ENCODE measurements around the gene S100G.
A peak's percentile ranks its signal among the peaks of the same experiment; 100 is the strongest.

Gene S100G

GRCh38 chrX:16651391-16652024 lies 1.6 kb downstream of the S100G start:
- no peak for DNase-seq

GRCh38 chrX:16653424-16653823 lies 3.5 kb downstream of the S100G start:
- DNase-seq, result no peak

- no peak for DNase-seq
Observed at GRCh38 chrX:16654093-16654492, 4.1 kb downstream of the S100G start.

- no peak for DNase-seq
Observed at GRCh38 chrX:16658284-16658683, 8.3 kb downstream of the S100G start.

GRCh38 chrX:16659321-16659720 lies 9.4 kb downstream of the S100G start:
- DNase-seq, result no peak

- DNase-seq, result no peak
Observed at GRCh38 chrX:16661495-16661894, 11.5 kb downstream of the S100G start.

- no peak for DNase-seq
Observed at GRCh38 chrX:16662402-16662801, 12.4 kb downstream of the S100G start.

GRCh38 chrX:16664074-16664473 lies 14.1 kb downstream of the S100G start:
- no peak for DNase-seq

GRCh38 chrX:16664626-16665025 lies 14.7 kb downstream of the S100G start:
- no peak for DNase-seq

GRCh38 chrX:16665089-16665488 lies 15.1 kb downstream of the S100G start:
- no peak for DNase-seq

GRCh38 chrX:16666541-16666940 lies 16.6 kb downstream of the S100G start:
- DNase-seq, result no peak

GRCh38 chrX:16671005-16671404 lies 21.0 kb downstream of the S100G start:
- peak; percentile 58 for DNase-seq

GRCh38 chrX:16678689-16679088 lies 28.7 kb downstream of the S100G start:
- DNase-seq, result no peak

GRCh38 chrX:16683007-16683664 lies 33.2 kb downstream of the S100G start:
- DNase-seq, result no peak

- DNase-seq, result no peak
Observed at GRCh38 chrX:16687514-16687913, 37.6 kb downstream of the S100G start.

GRCh38 chrX:16695079-16695676 lies 45.2 kb downstream of the S100G start:
- DNase-seq, result peak; percentile 66

- no peak for DNase-seq
Observed at GRCh38 chrX:16696956-16697355, 47.0 kb downstream of the S100G start.

GRCh38 chrX:16699389-16699788 lies 49.4 kb downstream of the S100G start:
- no peak for DNase-seq

GRCh38 chrX:16700734-16701133 lies 50.8 kb downstream of the S100G start:
- DNase-seq, result no peak

GRCh38 chrX:16702700-16703599 lies 53.0 kb downstream of the S100G start:
- DNase-seq, result no peak

Measured in DMS53 (cell line).